Activated naive CD4-positive, alpha-beta T cell (primary cell): Measurements from ENCODE around the gene GPHA2.

Experiments used
- DNase-seq, 4 experiments: peaks; one replicate each; lab custom pipeline; 2025; lab: John Stamatoyannopoulos, UW

The GPHA2 gene

DNA sequence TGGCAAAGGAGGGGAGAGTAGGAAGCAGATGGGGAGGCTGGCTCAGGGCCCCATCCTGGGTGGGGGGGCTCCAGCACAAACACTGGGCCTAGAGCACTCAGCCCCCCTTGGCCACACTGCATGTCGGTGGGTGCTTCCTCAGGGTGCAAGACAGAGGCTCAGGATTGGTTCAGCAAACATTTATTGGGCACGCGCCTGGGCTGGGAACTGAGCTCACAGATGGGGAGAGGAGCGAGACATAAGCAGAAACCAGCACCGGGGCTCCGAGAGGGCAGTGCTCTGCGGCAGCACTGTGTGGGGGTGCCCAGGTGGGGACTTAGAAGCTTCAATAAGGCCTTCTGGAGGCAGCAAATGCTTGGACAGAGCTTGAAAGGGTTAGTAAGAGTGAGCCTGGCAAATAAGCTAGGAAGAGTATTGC lies 45.2 kb downstream of the GPHA2 start:
- DNase-seq: no peak

GRCh38 chr11:64888729-64889511 lies 46.8 kb downstream of the GPHA2 start:
- DNase-seq: no peak

DNA sequence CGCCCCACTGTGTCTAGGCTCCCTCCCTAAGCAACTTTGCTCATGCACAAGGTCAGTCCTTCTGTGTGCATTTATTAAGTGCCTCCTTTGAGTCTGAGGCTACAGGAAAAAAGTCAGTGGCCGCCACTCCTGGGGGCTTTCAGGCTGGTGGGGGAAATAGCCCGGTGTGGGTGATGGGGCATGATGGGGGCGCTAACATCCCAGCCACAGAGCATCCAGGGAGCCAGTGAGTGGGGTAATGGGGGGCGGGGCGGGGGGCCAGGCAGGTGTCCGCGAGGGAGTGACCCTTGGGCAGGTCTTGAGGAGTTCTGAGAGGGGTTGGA lies 47.3 kb downstream of the GPHA2 start:
- DNase-seq: no peak

DNA sequence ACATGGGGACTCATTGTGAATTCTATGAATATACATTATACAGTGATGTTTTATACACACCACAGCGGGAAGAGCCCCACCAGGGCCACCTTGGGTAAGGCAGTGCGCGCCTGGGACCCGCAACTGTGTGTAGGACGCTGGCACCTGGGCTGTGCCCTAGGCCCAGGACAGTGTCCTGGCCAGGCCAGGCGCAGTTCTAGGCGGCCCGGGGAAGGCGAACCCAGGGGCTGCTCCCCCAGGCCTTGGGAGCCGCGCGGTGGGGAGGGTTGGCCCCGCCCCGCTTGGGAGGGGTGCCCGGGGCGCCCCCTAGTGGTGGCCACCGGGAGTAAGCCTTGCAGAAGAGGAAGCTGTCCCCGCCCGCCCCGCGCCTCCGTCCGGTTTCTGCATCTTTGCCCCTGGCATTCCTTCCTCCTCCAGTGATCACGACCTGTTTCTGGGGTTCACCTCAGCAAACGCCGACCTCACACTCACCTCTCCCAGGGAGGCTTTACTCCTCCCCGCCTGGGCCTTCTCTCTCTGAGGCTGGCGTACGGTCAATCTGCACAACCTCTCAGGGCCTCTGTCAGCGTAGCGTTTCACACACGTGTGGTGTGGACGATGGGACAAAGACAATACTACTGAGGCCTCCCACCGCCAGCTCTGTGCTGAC lies 47.8 kb downstream of the GPHA2 start:
- DNase-seq: peak; percentile 54 to 85 (median 79)

GRCh38 chr11:64887234-64887756 lies 48.4 kb downstream of the GPHA2 start:
- DNase-seq: no peak

- DNase-seq: no peak
These were observed 50.1 kb downstream of the GPHA2 start for GRCh38 chr11:64885367-64886286.
